Heart left ventricle (tissue), 13 donors: Measurements from ENCODE around the gene PSEN1.

Source experiments
- POLR2A ChIP-seq, 2 donors: fragments of 450-650 bp; IDR thresholded peaks; one replicate each; pipeline ENCODE4 v1.6.1; 2017; ENCODE audit warnings: antibody characterized with exemption in 2 of 2, mild to moderate bottlenecking in 2 of 2, moderate library complexity in 2 of 2
- TF ChIP-seq, protein P1 (sequence below), 12 donors: fragments of 200-600 bp; sonication (generic) in 4 of 12; IDR thresholded peaks; one replicate each; pipeline versions ENCODE4 v1.5.0 to v1.8.0; 2018 to 2022; ENCODE audit warnings: antibody characterized with exemption in 12 of 12, mild to moderate bottlenecking in 5 of 12
- donor health status: ischemic (EF 13 %, LVEDD 7.1; RV severe dilation, severe dysfunction).
- donor health status: DM: no; HTN: yes; CAD: no.
- donor health status: DM: no; HTN: no; CAD: no.
- donor health status: ischemic (EF 25% LVEDD 6.9; RV normal size, moderate dysfunction).
- donor health status: ischemic (EF 25% LVEDD 5.7; RV mildly dilated, moderate dysfunction).
- donor health status: ischemic (EF 35%, LVEDD 5.7; RV mildly dilated, moderate dysfunction).
- donor health status: nonischemic (EF 11% LVEDD 7.7; RV severe dilation, severe dysfunction).
- donor health status: DM: yes; HTN: yes; CAD: no.
- donor health status: PGD.
- donor health status: ischemic (EF 29% LVEDD 5.4; RV normal size, mild dysfunction).
- donor health status: nonischemic (EF 23%, LVEDD 6.1; RV moderate dilation, normal function).

DNA sequence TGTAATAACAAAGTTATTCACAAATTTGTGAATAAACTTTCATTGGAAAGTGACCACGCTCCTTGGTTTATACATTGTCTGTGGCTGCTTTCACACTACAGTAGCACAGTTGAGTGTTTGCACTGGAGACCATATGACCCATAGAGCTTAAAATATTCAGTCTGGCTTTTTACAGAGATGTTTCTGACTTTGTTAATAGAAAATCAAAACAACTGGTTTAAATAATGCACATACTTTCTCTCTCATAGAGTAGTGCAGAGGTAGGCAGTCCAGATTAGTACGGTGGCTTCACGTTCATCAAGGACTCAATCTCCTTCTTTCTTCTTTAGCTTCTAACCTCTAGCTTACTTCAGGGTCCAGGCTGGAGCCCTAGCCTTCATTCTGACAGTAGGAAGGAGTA lies 36.2 kb downstream of the PSEN1 start:
- TF ChIP-seq, protein P1, sequence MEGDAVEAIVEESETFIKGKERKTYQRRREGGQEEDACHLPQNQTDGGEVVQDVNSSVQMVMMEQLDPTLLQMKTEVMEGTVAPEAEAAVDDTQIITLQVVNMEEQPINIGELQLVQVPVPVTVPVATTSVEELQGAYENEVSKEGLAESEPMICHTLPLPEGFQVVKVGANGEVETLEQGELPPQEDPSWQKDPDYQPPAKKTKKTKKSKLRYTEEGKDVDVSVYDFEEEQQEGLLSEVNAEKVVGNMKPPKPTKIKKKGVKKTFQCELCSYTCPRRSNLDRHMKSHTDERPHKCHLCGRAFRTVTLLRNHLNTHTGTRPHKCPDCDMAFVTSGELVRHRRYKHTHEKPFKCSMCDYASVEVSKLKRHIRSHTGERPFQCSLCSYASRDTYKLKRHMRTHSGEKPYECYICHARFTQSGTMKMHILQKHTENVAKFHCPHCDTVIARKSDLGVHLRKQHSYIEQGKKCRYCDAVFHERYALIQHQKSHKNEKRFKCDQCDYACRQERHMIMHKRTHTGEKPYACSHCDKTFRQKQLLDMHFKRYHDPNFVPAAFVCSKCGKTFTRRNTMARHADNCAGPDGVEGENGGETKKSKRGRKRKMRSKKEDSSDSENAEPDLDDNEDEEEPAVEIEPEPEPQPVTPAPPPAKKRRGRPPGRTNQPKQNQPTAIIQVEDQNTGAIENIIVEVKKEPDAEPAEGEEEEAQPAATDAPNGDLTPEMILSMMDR (IDR thresholded peaks at IDR 0.05) = no peak
- TF ChIP-seq POLR2A (IDR thresholded peaks at IDR 0.05) = no peak
